Spleen (tissue), 11 donors: ENCODE data around the gene PPFIA2. TPM values are rescaled to one million over a fixed set of nuclear protein-coding genes. Genes with fewer than 3 reads are reported as not detected.

Source experiments
- DNase-seq: peaks from one replicate; pipeline ENCODE4 v3.0.0-alpha.2; 2020
- H3K27ac ChIP-seq, 8 donors: fragments of 200-600 bp; sonication (generic) in 7 of 8; 1 replicate in 4 of 8; 2 replicates in 4 of 8; pipeline versions ENCODE4 v1.5.0 to v1.8.0; 2016 to 2021; ENCODE audit warnings: inconsistent platforms in 4 of 8, mild to moderate bottlenecking in 4 of 8, moderate library complexity in 1 of 8
- H3K27me3 ChIP-seq, 7 donors: fragments of 200-600 bp; sonication (generic) in 6 of 7; replicated peaks in 1 of 7; 1 replicate in 4 of 7; 2 replicates in 3 of 7; pipeline versions ENCODE4 v1.5.0 to v1.8.0; 2016 to 2021; ENCODE audit warnings: inconsistent platforms in 3 of 7, mild to moderate bottlenecking in 1 of 7
- H3K36me3 ChIP-seq, 6 donors: fragments of 200-600 bp; sonication (generic) in 5 of 6; 1 replicate in 4 of 6; 2 replicates in 2 of 6; pipeline versions ENCODE4 v1.5.0 to v1.8.0; 2016 to 2021; ENCODE audit warnings: inconsistent platforms in 2 of 6
- H3K4me1 ChIP-seq, 6 donors: fragments of 200-600 bp; sonication (generic) in 5 of 6; 1 replicate in 3 of 6; 2 replicates in 3 of 6; pipeline versions ENCODE4 v1.5.0 to v1.8.0; 2016 to 2021; ENCODE audit warnings: inconsistent platforms in 3 of 6
- H3K4me3 ChIP-seq, 8 donors: fragments of 200-600 bp; sonication (generic) in 7 of 8; 1 replicate in 4 of 8; 2 replicates in 4 of 8; pipeline versions ENCODE4 v1.5.0 to v1.8.0; 2016 to 2021; ENCODE audit warnings: inconsistent platforms in 4 of 8, mild to moderate bottlenecking in 4 of 8, moderate library complexity in 2 of 8
- H3K9me3 ChIP-seq, 8 donors: fragments of 200-600 bp; sonication (generic) in 7 of 8; 1 replicate in 4 of 8; 2 replicates in 4 of 8; pipeline versions ENCODE4 v1.5.0 to v1.8.0; 2016 to 2021; ENCODE audit warnings: inconsistent platforms in 4 of 8
- POLR2A ChIP-seq, 3 donors: fragments of 450-650 bp; IDR thresholded peaks; one replicate each; pipeline ENCODE4 v1.5.1; 2017; ENCODE audit warnings: antibody characterized with exemption in 3 of 3, mild to moderate bottlenecking in 1 of 3
- POLR2AphosphoS5 ChIP-seq, 3 donors: sonication (generic); formaldehyde crosslinking; IDR thresholded peaks; one replicate each; pipeline ENCODE4 v1.5.1; 2017; ENCODE audit warnings: antibody characterized with exemption in 3 of 3
- WGBS, 5 donors: extraction: QIAGEN DNeasy Blood & Tissue Kit in 3 of 5; methylation state at CpG; one replicate each; pipeline versions ENCODE4 v1.1.5 to v1.1.7; 2013 to 2018; 5-methylcytosine and 5-hydroxymethylcytosine counted together
- intact Hi-C: fragments of 100-400 bp; cut with DNase I; formaldehyde crosslinking; loops from one replicate; pipeline ENCODE4 v1.15.0; 2023; ENCODE audit warnings: low total_unique reads
- polyA plus RNA-seq, 3 donors: library from polyadenylated mRNA; stranded (reverse); fragments of 200-250 nt; gene quantifications; one replicate each; pipeline ENCODE4 v1.2.1, GENCODE V29; 2013
- total RNA-seq, 7 donors: library from RNA; depleted of rRNA in 3 of 7; stranded (reverse); fragments of >200 nt in 3 of 7; fragmentation: NEBNext Ultra II Directional in 4 of 7; extraction: Animal tissue kit (Norgen Biotek cat#: 25700) in 4 of 7; gene quantifications; one replicate each; pipeline versions ENCODE4 v1.1.0 to v1.2.1, GENCODE V29; 2016 to 2021
- TF ChIP-seq, protein P1 (sequence below), 11 experiments: fragments of 200-600 bp in 7 of 11; fragments of 450-650 bp in 4 of 11; sonication (generic) in 4 of 11; IDR thresholded peaks in 8 of 11; conservative IDR thresholded peaks in 3 of 11; 1 replicate in 7 of 11; 2 replicates in 4 of 11; pipeline versions ENCODE4 v1.4.0 to v1.8.0; 2016 to 2021; ENCODE audit warnings: antibody characterized with exemption in 11 of 11, inconsistent platforms in 4 of 11, mild to moderate bottlenecking in 1 of 11
- donor health status: healthy with polysubstance abuse.
- donor health status: DM: no; HTN: no; CAD: no; lungs with moderate emphysema.
- donor health status: DM: no; HTN: no; CAD: no.
- donor health status: Bipolar disorder and iron deficiency.
- donor health status: healthy.
- donor health status: DM: no; HTN: no; CAD: no.
- donor health status: DM: yes; HTN: yes; CAD: no.

PPFIA2 gene
- total and polyA plus RNA-seq, 10 donors: 0.04 to 1.1 (median 0.27) TPM; not detected in 2

- 43 to 56% (median 49%) methylated on average over 1 of the region's 1 CpG for WGBS, 5 donors
- intact Hi-C loops: no loop called here
- TF ChIP-seq, protein P1, sequence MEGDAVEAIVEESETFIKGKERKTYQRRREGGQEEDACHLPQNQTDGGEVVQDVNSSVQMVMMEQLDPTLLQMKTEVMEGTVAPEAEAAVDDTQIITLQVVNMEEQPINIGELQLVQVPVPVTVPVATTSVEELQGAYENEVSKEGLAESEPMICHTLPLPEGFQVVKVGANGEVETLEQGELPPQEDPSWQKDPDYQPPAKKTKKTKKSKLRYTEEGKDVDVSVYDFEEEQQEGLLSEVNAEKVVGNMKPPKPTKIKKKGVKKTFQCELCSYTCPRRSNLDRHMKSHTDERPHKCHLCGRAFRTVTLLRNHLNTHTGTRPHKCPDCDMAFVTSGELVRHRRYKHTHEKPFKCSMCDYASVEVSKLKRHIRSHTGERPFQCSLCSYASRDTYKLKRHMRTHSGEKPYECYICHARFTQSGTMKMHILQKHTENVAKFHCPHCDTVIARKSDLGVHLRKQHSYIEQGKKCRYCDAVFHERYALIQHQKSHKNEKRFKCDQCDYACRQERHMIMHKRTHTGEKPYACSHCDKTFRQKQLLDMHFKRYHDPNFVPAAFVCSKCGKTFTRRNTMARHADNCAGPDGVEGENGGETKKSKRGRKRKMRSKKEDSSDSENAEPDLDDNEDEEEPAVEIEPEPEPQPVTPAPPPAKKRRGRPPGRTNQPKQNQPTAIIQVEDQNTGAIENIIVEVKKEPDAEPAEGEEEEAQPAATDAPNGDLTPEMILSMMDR (IDR thresholded peaks at IDR 0.05 in 8 of 11, conservative IDR thresholded peaks at IDR 0.05 in 3 of 11): no peak
- TF ChIP-seq POLR2AphosphoS5 (IDR thresholded peaks at IDR 0.05): no peak
- TF ChIP-seq POLR2A (IDR thresholded peaks at IDR 0.05): no peak
- H3K27ac ChIP-seq: no peak overlapping the region
- no peaks in the 10 kb centered on the region for H3K36me3 ChIP-seq
- DNase-seq: no peak
- no peak overlapping the region for H3K4me3 ChIP-seq
- H3K27me3 ChIP-seq: no peaks in the 10 kb centered on the region
- no peaks in the 10 kb centered on the region for H3K4me1 ChIP-seq
- peaks cover 0 to 9% (median 5%) of the 10 kb centered on the region in 8 donors for H3K9me3 ChIP-seq
Observed at GRCh38 chr12:81585787-81586186, 173.4 kb downstream of the PPFIA2 start.

- 69 to 80% (median 75%) methylated on average over 3 of the region's 3 CpGs for WGBS, 5 donors
- Histone ChIP-seq H3K36me3 (no peaks in the 10 kb centered on the region), H3K27ac (no peak overlapping the region), H3K4me3 (no peak overlapping the region), H3K4me1 (no peaks in the 10 kb centered on the region), H3K27me3 (no peaks in the 10 kb centered on the region), H3K9me3 (no peaks in the 10 kb centered on the region)
- intact Hi-C loops: no loop called here
- TF ChIP-seq POLR2A (IDR thresholded peaks at IDR 0.05) (no peak), POLR2AphosphoS5 (IDR thresholded peaks at IDR 0.05) (no peak)
- TF ChIP-seq, protein P1 (IDR thresholded peaks at IDR 0.05 in 8 of 11, conservative IDR thresholded peaks at IDR 0.05 in 3 of 11): no peak
- no peak for DNase-seq
Observed at GRCh38 chr12:81573228-81573627, 185.9 kb downstream of the PPFIA2 start.

DNA sequence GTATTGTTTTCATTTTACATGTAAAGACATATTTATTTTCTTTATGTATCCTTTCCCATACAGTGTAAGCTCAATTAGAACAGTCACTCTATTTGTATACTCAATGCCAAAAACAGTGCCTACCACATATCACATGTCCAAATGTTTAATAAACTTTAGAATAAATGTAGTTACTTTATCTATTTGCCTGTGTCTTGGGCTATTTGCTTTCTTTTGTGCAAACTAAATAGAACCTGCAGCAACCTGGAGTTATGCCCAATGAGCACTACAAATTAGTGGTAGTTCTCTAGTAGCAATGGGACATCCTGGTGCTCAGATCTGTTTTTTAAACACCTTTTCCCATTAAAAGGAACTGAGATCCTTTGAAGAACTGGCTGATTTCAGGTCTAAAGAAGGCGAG, 186.7 kb downstream of the PPFIA2 start:
- TF ChIP-seq, protein P1 (IDR thresholded peaks at IDR 0.05 in 8 of 11, conservative IDR thresholded peaks at IDR 0.05 in 3 of 11): no peak
- no peak for TF ChIP-seq POLR2AphosphoS5 (IDR thresholded peaks at IDR 0.05)
- no peak for TF ChIP-seq POLR2A (IDR thresholded peaks at IDR 0.05)
- WGBS, 5 donors: 39 to 59% (median 52%) methylated on average over 1 of the region's 1 CpG
- no peaks in the 10 kb centered on the region for H3K4me1 ChIP-seq
- no peak for DNase-seq
- no peak overlapping the region for H3K27ac ChIP-seq
- intact Hi-C loops: no loop called here
- no peaks in the 10 kb centered on the region for H3K36me3 ChIP-seq
- H3K27me3 ChIP-seq: no peaks in the 10 kb centered on the region
- H3K9me3 ChIP-seq: no peaks in the 10 kb centered on the region
- H3K4me3 ChIP-seq: no peak overlapping the region

DNA sequence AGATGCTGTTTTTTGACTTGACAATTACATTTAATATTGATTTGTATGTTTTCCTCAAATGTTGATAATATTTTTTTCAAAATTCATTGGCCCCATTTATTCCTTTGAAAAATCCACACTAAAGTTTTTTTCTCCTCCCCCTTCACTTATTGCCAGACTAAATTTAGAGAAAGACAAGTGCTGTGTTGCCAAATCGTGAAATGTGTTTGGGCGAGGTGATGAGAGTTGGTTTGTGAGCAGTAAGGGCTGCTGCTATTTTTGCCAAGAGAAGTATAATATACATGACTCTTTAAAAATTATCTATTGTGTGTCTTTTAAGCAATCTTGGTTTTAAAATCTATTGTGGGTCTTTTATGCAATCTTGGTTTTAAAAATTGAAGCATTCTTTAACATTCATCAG, 188.9 kb downstream of the PPFIA2 start:
- Histone ChIP-seq H3K9me3 (no peaks in the 10 kb centered on the region), H3K4me1 (no peaks in the 10 kb centered on the region), H3K36me3 (no peaks in the 10 kb centered on the region), H3K4me3 (no peak overlapping the region), H3K27me3 (no peaks in the 10 kb centered on the region), H3K27ac (no peak overlapping the region)
- TF ChIP-seq POLR2A (IDR thresholded peaks at IDR 0.05) (no peak), POLR2AphosphoS5 (IDR thresholded peaks at IDR 0.05) (no peak)
- TF ChIP-seq, protein P1 (IDR thresholded peaks at IDR 0.05 in 8 of 11, conservative IDR thresholded peaks at IDR 0.05 in 3 of 11): no peak
- intact Hi-C loops: no loop called here
- WGBS, 5 donors: 81 to 88% (median 81%) methylated on average over 2 of the region's 2 CpGs
- DNase-seq: no peak
